ENCODE measurements around the gene MAPK12. TPM values are rescaled to one million over a fixed set of nuclear protein-coding genes. Genes with fewer than 3 reads are reported as not detected.

Gene MAPK12
- total RNA-seq, 1 experiment from 2014 or later, result 33.8 TPM

DNA sequence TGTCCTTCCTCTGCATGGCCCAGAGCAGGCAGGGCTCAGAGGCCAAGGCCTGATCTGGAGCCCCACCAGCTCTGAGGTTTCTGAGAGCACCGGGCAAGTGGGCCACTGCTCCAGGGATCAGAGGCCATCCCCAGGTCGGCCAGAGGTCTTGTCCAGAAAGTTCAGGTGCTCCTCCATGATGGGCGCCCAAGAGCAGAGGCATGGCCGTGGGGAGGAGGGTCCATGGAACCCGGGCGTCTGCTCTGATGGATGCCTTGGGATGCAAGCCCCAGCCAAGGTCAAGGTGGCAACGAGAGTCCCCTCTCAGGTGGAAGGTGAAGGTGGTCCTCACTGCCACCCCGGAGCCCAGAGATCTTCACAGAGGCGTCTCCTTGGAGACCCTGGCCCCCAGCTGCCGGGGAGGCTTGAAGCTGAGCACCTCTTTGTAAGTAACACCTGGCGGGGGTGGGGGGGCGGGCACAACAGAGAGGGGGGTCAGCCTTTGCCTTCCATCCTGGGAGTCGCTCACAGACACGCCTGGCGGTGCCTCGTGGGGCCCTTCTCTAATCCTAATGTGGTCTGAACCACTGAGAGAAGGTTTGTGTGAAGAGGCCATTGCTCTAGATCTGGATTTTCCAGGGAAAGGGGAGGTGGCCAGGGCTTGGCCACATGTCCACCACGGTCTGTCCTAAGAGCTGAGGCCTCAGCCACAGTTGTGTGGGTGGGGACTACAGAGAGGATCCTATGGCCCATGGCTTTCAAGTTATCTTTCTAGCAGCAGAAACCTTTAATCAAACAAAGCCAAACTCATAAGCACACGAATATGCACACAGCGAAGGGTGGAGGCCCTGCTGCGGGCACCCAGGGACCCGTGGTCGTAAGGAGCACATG lies 8.2 kb downstream of the MAPK12 start:
- no peak for DNase-seq (ENCODE audit: low read depth)

DNA sequence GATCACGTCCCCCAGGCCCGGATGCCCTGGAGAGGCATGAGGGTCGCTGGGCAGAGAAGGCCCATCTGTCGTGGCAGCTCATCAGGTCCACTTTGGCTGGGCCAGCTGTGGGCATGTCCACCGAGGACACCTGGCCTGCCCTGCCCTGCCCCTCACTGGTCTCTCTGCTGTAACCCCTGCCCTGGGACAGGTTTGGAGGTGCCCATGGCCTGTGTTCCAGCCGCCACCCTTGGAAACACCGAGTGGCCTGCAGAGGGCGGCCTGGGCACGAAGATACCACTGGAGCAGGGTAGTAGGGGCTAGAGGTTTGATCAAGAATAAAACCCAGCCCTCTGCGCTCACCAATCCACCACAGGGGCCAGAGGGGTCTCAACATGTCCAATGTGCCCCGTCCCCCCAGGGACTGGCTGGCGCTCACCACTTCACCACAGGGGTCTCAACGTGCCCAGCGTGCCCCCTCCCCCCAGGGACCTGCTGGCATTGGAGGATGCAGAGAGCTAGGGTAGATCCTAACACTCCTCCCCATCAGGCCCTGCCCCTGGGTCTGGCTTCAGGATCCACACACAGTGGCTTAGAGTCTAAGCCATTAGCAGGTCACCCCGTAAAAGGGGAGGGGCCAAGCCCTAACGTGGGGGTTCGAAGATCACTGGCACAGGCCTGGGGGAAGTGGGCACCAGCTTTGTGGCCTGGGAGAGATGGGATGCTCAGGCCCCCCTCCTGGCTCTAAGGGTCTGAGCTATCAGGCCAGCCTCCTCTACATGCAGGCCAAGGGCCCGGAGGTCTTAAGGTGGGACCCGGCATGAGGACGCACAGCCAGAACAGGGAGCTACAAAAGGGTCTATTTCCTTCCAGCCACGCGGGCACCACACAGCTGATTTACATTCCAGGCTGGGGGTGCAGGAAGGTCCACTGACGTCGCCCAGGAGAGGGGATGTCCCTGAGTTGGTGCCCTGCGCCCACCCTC lies 9.1 kb downstream of the MAPK12 start:
- DNase-seq (ENCODE audit: low read depth), result peak; percentile 59

DNA sequence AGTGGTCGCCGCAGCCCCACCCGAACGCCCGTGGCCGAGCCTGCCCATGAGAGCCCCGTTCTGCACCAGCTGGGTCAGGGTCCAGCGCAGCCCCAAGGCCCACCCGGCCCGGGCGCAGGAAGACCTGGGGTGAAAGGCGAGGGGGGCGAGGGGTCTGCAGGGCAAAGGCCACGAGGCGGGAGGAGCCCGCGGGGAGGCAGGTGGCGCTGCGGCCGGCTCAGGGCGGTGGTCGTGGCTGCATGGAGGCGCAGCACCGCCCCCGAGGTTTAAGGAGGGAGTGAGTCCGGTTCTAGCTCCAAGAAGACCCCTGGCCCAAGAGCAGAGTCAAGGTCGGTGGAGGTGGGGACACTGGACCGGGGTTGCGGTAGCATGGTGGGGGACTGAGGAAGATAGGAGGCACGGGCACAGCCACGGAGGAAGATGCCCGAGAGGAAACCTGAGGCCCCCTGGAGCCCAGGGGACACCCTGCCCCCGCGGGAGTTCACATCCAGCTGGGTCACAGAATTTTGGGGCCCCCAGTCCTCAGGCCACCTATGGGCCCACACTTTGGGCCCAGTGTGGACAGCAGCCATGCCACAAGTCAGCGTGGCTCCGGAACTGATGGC lies 9.9 kb downstream of the MAPK12 start:
- DNase-seq (ENCODE audit: low read depth), result no peak

DNA sequence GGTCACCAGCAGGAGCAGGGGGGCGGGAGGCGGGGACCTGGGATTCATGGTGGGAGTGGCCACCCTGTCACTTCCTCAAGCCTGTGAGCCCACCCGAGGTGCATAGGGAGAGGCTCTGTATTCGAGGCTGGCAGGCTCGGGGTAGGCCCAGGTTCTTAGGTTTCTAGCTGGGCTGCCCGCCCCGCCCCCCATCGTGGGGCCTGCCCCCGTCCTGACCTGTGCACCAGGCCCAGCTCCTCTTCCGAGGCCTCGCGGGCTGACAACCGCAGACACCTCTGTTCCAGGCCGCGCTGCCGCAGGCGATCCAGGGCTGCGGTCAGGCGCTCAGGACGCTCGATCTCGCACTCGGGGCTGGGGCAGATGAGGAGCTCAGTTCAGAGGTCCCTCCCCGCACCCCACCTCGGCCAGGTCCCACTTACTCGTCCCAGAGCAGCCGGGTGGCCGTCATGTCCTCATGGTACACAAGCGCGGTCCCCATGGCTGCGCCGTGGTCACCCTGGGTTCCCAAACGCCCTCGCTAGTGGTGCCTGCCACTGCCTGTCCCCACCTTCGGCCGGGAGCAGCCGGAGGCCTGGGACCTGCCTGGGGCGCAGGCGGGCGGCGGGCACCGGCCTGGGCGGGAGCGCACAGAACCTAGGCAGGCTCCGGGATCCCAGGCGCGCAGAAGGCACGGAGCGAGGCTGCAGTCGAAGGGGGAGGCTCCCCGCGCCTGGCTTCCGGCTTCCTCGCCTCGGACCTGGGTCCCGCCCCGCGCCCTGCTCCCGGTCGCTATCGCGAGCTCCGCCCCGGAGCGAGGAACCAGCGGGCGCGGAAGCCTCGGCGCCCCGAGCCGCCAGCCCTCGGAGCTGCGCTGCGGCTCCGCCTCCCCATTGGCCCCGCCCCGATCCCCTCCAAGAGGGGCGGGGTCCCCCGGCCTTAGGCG lies 10.7 kb downstream of the MAPK12 start, which contains the start of gene HDAC10:
Gene HDAC10, minus strand, starts transcription at position 711 of the 922 bp plus-strand sequence. Its CDS starts 233 bp downstream, at position 478.
- peak; percentile 71 for DNase-seq (ENCODE audit: low read depth)

DNA sequence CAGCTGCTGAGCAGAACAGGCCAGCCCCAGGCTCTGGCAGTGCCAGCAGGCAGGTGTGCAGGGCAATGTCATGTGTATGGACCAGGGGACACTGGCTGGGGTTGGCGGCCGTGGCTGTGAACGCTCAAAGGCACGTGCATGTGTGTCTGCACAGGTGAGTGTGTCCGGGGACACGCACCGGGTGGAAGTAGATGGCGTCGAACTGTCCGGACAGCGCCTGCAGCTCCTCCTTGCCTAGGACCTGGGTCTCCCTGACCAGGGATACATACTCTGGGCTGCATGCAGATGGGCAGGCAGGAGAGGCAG lies 11.3 kb downstream of the MAPK12 start:
- DNase-seq (ENCODE audit: low read depth), result no peak

DNA sequence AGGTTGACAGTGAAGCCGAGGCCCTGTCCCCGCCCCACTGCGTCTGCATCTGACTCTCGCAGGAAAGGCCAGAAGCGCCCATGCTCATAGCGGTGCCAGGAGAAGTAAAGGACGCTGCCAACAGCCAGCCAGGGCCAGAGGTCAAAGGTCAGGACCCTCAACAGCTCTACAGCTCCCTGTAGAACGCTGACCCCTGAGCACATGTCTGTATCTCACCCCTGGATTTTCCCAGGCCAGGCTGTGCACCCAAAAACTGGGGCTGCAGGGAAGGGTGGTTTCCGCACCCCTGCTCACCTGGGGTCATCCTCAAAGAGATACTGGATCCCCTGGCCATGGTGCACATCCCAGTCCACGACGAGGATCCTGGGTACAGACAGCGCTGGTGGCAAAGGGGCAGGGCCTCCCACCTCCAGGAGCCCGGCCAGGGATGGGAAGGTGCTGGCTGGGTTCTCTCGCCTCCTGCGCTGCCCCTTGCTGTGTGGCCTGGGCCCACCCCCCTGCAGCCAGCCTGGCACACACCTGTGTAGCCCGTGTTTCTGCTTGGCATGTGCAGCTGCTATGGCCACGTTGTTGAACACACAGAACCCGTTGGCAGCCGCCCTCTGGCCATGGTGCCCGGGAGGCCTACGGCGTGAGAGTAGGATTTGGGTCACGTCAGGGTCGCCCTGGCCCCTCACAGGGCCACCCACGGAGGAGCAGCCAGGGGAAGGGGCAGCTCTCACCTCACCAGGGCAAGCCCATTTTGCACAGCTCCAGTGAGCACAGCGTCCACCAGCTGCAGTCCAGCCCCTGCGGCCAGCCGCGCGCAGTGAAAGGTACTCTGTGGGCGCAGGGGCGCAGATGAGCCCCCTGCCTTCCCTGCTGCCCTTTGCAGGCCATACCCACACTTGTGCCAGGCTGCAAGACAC lies 11.9 kb downstream of the MAPK12 start:
- DNase-seq (ENCODE audit: low read depth), result no peak

DNA sequence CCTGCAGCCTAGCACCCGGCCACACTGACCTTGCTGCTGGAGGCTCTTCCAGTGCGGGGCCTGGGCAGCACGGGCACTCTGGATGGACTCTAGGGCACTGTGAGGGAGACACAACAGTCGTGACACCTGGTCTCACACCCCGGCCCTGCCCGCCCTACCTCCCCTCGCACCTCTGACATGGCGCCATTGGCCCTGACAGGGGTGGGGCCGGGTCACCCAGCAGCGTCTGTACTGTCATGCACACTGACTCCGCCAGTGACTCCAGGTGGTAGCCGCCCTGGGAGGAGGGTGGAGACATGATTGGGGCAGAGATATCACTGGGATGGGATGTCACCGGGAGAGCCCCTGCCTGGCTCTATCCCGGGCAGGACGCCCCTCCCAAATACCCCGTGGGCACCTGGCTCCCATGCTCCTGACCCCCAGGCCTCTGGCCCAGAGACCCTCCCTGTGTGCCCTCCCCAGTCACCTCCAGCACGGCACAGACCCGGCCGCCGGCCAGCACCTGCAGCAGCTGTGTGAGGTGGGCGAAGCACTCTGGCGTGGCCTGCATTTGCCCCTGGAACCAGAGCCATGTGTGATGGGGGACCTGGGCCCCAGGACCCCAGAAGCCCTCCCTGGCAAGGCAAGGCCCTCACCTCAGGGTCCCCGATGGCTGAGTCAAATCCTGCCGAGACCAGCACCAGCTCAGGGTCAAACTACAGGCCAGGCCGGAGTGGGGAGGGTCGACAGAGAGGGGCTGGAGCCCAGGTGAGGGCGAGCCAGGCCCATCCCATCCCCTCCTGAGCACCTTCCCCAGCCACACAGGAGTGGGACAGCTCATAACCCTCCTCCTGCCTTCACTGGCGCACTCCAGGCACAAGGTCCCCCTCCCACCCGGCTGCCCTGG lies 13.0 kb downstream of the MAPK12 start:
- no peak for DNase-seq (ENCODE audit: low read depth)

DNA sequence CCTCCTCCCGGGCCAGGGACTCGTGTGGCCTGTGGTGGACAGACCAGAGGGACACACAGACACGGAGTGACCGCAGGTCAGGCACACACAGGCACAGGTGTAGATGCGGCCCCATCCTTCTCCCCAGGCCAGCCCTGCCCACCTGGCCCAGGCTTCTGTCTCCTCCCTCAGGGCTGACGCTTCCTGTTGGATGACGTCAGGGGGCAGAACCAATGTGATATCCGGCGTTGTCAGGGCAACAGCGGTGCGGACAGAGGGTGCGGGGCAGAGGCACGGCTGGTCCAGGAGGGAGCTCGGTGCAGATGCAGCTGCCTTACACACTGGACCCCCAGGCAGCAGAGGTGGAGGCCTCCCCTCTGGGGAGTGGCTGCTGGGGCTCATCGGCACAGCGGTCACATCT lies 13.7 kb downstream of the MAPK12 start:
- no peak for DNase-seq (ENCODE audit: low read depth)

DNA sequence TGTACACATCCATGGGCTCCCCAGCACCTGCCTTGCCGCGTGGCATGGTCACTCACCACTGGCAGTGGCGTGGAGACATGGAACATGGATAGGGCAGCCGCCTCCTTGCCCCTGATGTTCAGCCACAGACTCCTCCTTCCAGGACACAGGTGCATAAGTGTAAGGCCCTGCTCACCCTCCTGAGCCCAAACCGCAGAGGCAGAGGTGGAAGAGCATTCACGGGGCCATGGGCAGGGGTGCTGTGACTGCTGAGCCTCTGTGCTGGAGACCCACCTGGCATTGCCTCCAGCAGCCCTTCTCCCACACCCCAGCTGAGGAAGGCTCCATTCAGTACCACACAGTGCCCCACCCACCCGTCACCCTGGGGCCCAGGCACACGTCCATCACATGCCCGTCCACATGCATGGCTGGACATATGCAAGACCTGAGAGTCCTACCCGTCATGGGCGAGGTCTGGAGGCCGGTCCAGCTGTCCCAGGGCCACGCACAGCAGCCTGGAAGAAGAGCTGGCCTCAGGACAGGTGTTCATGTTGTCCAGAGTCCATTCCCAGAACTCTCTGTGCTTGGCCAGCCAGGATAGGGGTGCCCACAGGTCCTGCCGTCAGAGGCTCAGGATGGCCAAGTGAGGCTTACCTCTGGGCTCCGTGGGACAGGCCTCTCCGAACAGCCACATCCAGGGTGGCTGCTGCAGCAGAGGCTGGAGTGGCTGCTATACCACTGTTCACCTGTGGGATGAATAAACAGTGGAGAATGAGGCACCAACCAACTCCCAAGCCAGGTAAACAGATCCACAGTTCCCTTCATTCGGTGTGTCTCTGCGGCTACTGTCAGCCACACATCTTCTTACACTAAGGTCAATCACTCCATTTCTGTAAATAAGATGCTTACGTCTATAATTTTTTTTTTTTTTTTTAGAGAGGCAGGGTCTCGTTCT lies 15.0 kb downstream of the MAPK12 start:
- DNase-seq (ENCODE audit: low read depth), result no peak

DNA sequence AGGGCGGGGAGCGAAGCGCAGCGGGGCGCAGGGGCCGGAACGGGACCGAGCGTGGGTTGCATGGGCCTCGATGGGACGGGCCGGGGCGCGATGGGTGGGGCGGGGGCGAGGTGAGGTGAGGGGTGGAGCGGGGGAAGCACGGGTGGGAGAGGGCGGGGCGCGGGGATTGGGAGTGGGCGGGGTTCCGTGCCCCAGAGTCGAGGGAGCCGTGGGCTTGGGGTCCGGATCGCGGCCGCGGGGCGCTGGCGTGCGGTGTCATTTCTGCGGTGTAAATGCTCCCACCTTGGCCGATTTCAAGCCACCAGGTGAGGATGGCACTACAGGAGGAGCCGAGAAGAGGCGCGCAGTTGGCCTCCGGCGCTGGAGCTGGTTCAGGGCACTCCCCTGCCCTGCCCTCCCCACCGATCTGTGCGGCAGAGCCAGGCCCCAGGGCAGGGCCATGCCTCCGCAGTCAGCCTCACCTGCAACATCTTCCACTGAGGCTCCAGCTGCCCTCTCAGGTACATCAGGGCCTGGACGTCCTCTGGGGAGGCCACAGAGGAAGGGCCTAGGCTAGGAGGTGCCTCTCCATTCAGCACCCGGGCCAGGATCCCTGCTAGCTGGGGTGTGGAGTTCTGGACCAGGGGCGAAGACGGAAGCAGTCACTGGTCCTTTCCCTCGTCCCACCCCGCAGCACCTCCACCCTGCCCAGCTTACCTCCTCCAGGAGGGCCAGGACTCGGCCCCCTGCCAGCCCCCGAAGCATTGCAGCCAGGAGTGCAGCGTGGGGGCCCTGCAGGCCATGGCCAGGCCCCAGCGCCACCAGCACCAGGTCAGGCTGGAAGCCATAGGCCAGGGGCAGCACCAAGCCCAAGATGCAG lies 16.0 kb downstream of the MAPK12 start:
- DNase-seq (ENCODE audit: low read depth), result no peak

DNA sequence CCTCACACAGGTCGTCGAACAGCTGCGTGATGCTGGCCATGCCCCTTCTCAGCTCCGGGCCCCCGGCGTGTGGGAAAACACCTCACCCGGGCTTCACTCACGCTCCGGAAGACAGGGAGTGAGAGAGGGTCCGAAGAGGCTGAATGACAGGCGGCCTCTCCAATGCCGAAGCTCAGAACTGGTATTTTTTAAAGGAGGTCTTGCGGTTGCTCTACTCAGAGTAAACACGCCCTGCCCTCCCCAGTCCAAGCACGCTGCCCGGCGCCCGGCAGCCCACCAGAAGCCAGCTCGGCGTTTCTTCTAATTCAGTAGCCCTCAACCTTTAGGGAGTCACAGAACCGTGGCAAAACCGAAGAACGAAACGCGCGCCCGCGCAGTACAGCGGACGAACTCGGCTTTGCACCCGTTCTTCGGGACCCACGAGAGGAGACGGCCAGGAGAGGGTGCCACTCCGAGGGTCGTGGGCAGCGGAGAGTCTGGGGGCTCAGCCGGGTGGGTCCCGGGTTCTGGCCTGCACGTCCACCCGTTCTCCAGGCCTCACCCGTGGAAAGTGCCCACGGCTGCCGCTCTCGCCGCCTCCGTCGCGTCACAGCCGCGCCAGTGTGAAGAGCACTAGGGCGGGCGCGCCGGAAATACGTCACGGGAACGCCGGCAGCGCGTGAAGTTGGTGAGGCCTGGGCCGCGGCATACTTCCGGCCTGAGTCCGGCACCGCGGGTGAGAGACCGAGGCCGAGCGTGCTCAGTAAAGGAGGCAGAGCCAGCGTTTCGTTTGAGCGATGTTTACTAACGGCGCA lies 16.9 kb downstream of the MAPK12 start, which contains the start of gene TUBGCP6:
Gene TUBGCP6, minus strand, starts transcription at position 604 of the 794 bp plus-strand sequence. Its CDS starts 564 bp downstream, at position 40.
- DNase-seq (ENCODE audit: low read depth), result peak; percentile 89

DNA sequence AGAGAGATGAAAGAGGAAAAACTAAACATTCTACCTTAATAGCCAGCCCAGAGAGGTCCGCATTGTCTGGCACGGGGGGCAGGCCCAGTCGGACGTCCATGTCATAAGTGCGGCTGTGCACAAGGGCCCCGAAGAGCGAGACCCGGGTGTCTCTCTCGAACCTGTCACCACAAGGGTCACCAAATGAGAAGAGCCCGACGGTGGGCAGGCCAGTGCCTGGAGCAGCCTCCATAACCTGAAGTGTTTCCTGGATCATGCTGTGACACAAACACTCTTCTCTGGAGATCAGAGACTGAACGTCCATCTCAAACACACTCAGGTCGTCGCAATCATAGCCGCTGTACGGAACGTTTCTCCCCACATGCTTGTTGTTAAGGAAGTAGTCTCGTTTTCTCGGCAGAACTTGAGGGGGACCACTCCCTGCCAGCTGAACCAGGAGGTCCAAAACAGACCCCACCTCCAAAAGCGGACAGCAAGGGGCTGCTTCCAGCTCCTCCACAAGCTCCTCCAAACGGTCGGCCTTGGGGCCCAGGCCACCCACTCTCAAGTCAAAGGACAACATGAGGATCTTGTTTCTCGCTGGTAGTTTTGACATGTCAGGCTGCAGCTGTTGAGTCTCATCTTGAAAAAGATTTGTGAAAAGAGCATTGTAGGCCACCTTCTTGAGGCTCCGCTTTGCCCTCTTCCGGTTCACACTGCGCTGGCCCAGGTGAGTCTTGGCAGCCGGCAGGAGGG lies 17.6 kb downstream of the MAPK12 start:
- peak; percentile 50 for DNase-seq (ENCODE audit: low read depth)

DNA sequence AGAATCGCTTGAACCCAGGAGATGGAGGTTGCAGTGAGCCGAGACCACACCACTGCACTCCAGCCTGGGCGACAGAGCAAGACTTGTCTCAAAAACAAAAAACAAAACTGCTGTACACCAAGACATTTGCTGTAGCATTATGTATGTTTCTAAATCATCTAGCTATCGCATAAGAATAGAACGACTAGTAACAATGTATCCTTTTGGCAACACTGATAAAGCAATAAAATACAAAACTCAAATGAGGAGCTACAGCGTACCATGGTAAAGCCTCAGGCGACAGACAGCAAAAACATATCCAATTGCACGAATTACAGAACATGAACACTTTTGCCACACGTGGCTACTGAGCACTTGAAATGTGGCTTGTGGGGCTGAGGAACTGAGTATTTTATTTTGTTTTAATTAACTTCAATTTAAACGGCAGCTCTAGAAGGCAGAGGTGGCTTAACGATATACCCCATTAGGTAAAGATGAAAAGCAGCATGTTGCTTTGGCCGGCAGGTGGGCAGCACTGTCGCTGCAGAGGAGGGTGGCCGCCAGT lies 19.0 kb downstream of the MAPK12 start:
- DNase-seq (ENCODE audit: low read depth), result no peak

DNA sequence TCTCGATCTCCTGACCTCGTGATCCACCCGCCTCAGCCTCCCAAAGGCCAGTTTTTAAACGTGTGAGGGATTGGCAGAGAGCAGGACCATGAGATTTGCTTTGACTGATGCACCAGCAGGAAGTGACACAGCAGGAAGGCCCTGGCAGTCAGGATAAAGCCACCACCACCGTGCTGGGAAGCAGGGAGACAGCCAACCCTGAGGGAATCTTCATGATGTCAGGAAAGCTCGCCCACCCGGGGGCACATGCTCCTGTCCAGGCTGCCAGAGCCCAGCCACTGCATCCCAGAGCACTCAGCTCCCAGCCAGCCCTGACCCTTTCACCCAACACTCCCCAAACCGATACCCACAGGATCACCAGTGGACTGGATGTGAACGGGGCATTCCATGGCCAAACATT lies 22.7 kb downstream of the MAPK12 start:
- no peak for DNase-seq (ENCODE audit: low read depth)

Data from LHCN-M2 (cell line).